BJ (cell line): Measurements from ENCODE around the gene HRAS. TPM values are rescaled to one million over a fixed set of nuclear protein-coding genes. Genes with fewer than 3 reads are reported as not detected.
A peak's percentile ranks its signal among the peaks of the same experiment; 100 is the strongest.

Source experiments
- CTCF ChIA-PET: fragments of 350-600 bp; formaldehyde crosslinking; extraction: SDS; loops from one replicate; lab custom pipeline; 2021; ENCODE audit warnings: antibody characterized with exemption, inconsistent platforms; lab: Yijun Ruan, JAX
- POLR2A ChIA-PET: fragments of 300-600 bp; sonication (Branson Sonifier 250); formaldehyde crosslinking; extraction: SDS; loops from one replicate; lab custom pipeline; 2021; ENCODE audit warnings: antibody characterized with exemption; lab: Charles Lee
- DNase-seq: peaks from one replicate; pipeline ENCODE4 v3.0.0-alpha.2; 2011; ENCODE audit warnings: low read depth
- H3K27me3 ChIP-seq: 2 replicates; pipeline ENCODE4 v1.6.0; 2011; ENCODE audit warnings: low read length; ENCODE audit not compliant: control insufficient read depth, insufficient read depth
- H3K36me3 ChIP-seq: 2 replicates; pipeline ENCODE4 v1.5.1; 2011; ENCODE audit warnings: low read length; ENCODE audit not compliant: control insufficient read depth, insufficient read depth
- H3K4me3 ChIP-seq: 2 replicates; pipeline ENCODE4 v1.5.1; 2011; ENCODE audit warnings: low read depth, mild to moderate bottlenecking, control low read depth, low read length
- CTCF ChIP-seq: IDR thresholded peaks from 2 replicates; pipeline ENCODE4 v1.5.1; 2011; ENCODE audit warnings: low read depth, mild to moderate bottlenecking, control low read depth, inconsistent platforms, low read length, moderate library complexity; ENCODE audit not compliant: insufficient read depth
- polyA plus RNA-seq: library from polyadenylated mRNA; depleted of rRNA; stranded (reverse); fragments of >200 nt; gene quantifications from 2 replicates; pipeline ENCODE4 v1.2.3, GENCODE V29; 2011

The HRAS gene
- polyA plus RNA-seq, 1 experiment = 90.4 TPM

- no peak for TF ChIP-seq CTCF
- Histone ChIP-seq H3K36me3 (peaks cover 34% of the 10 kb centered on the region), H3K27me3 (no peaks in the 10 kb centered on the region), H3K4me3 (peak overlapping the region; percentile 53)
- CTCF ChIA-PET = interaction anchor here (0.6 to 1.0 kb wide), 3 partner anchors 15 to 34 kb away, joined by 3 read pairs; no protein-coding TSS in a partner anchor
- POLR2A ChIA-PET = no interaction called here
- DNase-seq = no peak
Measured at GRCh38 chr11:503179-503981, 32.0 kb downstream of the HRAS start.

- CTCF ChIA-PET = interaction anchor here (0.6 to 0.7 kb wide), 2 partner anchors 23 to 54 kb away, joined by 3 to 4 read pairs; no protein-coding TSS in a partner anchor
- Histone ChIP-seq H3K27me3 (no peaks in the 10 kb centered on the region), H3K36me3 (peaks cover 43% of the 10 kb centered on the region), H3K4me3 (no peak overlapping the region)
- no peak for TF ChIP-seq CTCF
- POLR2A ChIA-PET = no interaction called here
- DNase-seq = no peak
Measured at GRCh38 chr11:502288-503178, 32.8 kb downstream of the HRAS start.

GRCh38 chr11:501683-502287 is 33.6 kb downstream of the HRAS start:
- H3K27me3 ChIP-seq = no peaks in the 10 kb centered on the region
- no peak for TF ChIP-seq CTCF
- peaks cover 49% of the 10 kb centered on the region for H3K36me3 ChIP-seq
- ChIA-PET CTCF (interaction anchor here (0.6 kb wide), 2 partner anchors 16 to 54 kb away, joined by 3 to 4 read pairs; no protein-coding TSS in a partner anchor), POLR2A (no interaction called here)
- no peak overlapping the region for H3K4me3 ChIP-seq
- DNase-seq = no peak

- no peak for TF ChIP-seq CTCF
- Histone ChIP-seq H3K36me3 (peaks cover 52% of the 10 kb centered on the region), H3K4me3 (no peak overlapping the region), H3K27me3 (no peaks in the 10 kb centered on the region)
- DNase-seq = no peak
- ChIA-PET CTCF (interaction anchor here (0.6 kb wide), 1 partner anchor 17 kb away, joined by 3 read pairs; no protein-coding TSS in a partner anchor), POLR2A (no interaction called here)
Measured at GRCh38 chr11:501001-501682, 34.2 kb downstream of the HRAS start.
